Muscle of leg (tissue), 11 donors: ENCODE measurements around the gene ATR. TPM values are rescaled to one million over a fixed set of nuclear protein-coding genes. Genes with fewer than 3 reads are reported as not detected.
"Not testable (repeated sequence)": the region's sequence is repeated elsewhere in the genome, so short reads cannot be mapped to it uniquely, and the experiment has no call there.

Source experiments
- DNase-seq: peaks from one replicate; pipeline ENCODE4 v3.0.0; 2013
- H3K27ac ChIP-seq: one replicate; pipeline ENCODE4 v1.5.1; 2013; ENCODE audit warnings: mild to moderate bottlenecking, low read length, control low read depth
- H3K27me3 ChIP-seq: one replicate; pipeline ENCODE4 v1.6.1; 2013; ENCODE audit warnings: low read length; ENCODE audit not compliant: control insufficient read depth, insufficient read depth
- H3K36me3 ChIP-seq: one replicate; pipeline ENCODE4 v1.6.1; 2013; ENCODE audit warnings: low read length; ENCODE audit not compliant: control insufficient read depth, insufficient read depth
- H3K4me1 ChIP-seq: one replicate; pipeline ENCODE4 v1.6.1; 2013; ENCODE audit warnings: low read length; ENCODE audit not compliant: control insufficient read depth, insufficient read depth
- H3K4me3 ChIP-seq: one replicate; pipeline ENCODE4 v1.5.1; 2013; ENCODE audit warnings: low read length, control low read depth
- H3K9me3 ChIP-seq: replicated peaks from 2 replicates; pipeline ENCODE4 v1.6.1; 2013; ENCODE audit warnings: low read depth, low read length; ENCODE audit not compliant: control insufficient read depth
- WGBS: methylation state at CpG from one replicate; pipeline ENCODE4 v1.1.5; 2013; ENCODE audit warnings: missing lambda C conversion rate; ENCODE audit not compliant: insufficient coverage; 5-methylcytosine and 5-hydroxymethylcytosine counted together
- polyA plus RNA-seq, 8 donors: library from polyadenylated mRNA; unstranded; fragments of 120-200 nt; gene quantifications; one replicate each; pipeline versions ENCODE4 v1.2.1 to v1.2.3, GENCODE V29; 2013; ENCODE audit warnings: inconsistent platforms in 1 of 8, low replicate concordance in 1 of 8; ENCODE audit not compliant: insufficient read length in 8 of 8, insufficient read depth in 1 of 8
- total RNA-seq: library from RNA; stranded (reverse); fragments of 120-200 nt; gene quantifications from one replicate; pipeline ENCODE4 v1.2.4, GENCODE V29; 2013

The ATR gene
- total and polyA plus RNA-seq, 9 donors: 9.8 to 16.2 (median 11.4) TPM

DNA sequence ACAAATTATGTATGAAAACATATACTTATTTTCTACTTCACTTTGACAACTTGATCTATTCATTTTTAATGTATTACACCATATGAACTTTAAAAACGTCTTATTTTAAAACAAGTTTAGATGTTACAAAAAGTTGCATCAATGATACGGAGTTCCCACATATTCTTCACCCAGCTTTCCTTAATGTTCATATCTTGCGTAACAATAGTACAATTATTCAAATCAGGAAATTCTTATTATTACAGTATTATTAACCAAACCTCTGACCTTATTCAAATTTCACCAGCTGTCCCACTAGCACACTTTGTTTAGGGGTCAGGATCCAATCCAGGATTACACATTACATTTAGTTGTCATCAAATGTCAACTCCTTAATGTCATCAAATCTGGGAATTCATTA, 117.8 kb downstream of the ATR start:
- WGBS: no CpG with 5 or more reads among the region's 3 CpGs
- Histone ChIP-seq H3K9me3 (no peaks in the 10 kb centered on the region), H3K27me3 (no peaks in the 10 kb centered on the region), H3K36me3 (peaks cover 4% of the 10 kb centered on the region), H3K4me3 (no peak overlapping the region), H3K4me1 (no peaks in the 10 kb centered on the region), H3K27ac (no peak overlapping the region)
- no peak for DNase-seq

DNA sequence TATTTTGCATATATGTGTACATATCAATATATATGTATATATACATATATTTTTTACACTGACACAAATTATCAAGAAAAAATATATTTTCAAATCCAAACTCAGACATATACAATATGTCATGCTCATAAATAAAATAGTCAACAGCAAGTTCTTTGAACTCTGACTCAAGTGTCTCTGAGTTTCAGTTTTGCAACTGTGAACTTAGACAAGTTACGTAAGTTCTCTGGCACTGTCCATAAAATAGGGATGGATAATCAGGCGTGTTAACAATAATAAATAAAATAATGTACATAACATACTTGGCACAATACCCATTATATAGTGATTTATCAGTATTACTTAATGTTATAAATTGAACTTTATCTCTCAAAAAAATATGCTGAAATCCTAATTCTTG, 118.6 kb downstream of the ATR start:
- Histone ChIP-seq H3K4me3 (no peak overlapping the region), H3K27ac (no peak overlapping the region), H3K27me3 (no peaks in the 10 kb centered on the region), H3K9me3 (no peaks in the 10 kb centered on the region), H3K4me1 (no peaks in the 10 kb centered on the region), H3K36me3 (peaks cover 4% of the 10 kb centered on the region)
- DNase-seq: no peak
- no CpG with 5 or more reads among the region's 2 CpGs for WGBS

DNA sequence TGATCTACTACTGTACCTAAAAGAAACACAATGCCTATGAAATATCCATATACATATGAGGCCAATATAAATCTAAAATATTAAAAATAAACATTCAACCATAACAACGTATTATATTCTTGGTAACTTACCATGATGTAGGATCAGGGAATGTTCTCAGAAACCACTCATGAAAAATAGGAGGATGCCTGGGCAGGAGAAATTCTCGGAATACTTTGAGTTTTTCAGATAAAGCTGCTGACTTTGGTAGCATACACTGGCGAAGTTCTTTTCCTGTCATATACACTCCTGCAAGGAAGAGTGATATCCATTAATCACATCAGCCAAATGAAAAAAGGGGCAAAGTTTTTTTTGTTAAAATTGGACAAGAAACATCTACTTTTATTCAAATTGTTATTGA, 119.4 kb downstream of the ATR start:
- WGBS: no CpG with 5 or more reads among the region's 3 CpGs
- no peaks in the 10 kb centered on the region for H3K4me1 ChIP-seq
- no peak overlapping the region for H3K27ac ChIP-seq
- H3K4me3 ChIP-seq: no peak overlapping the region
- H3K9me3 ChIP-seq: no peaks in the 10 kb centered on the region
- no peak for DNase-seq
- peaks cover 4% of the 10 kb centered on the region for H3K36me3 ChIP-seq
- H3K27me3 ChIP-seq: no peaks in the 10 kb centered on the region

- H3K4me3 ChIP-seq: no peak overlapping the region
- no peaks in the 10 kb centered on the region for H3K4me1 ChIP-seq
- H3K27ac ChIP-seq: no peak overlapping the region
- no peak for DNase-seq
- H3K36me3 ChIP-seq: peaks cover 9% of the 10 kb centered on the region
- H3K9me3 ChIP-seq: no peaks in the 10 kb centered on the region
- no peaks in the 10 kb centered on the region for H3K27me3 ChIP-seq
- WGBS: 93% methylated on average over 4 of the region's 5 CpGs
Measured at GRCh38 chr3:142450881-142451280, 127.7 kb downstream of the ATR start.

- no peak overlapping the region for H3K27ac ChIP-seq
- no peaks in the 10 kb centered on the region for H3K9me3 ChIP-seq
- H3K36me3 ChIP-seq: peaks cover 9% of the 10 kb centered on the region
- whole genome bisulfite sequencing: 90% methylated on average over 3 of the region's 3 CpGs
- no peak overlapping the region for H3K4me3 ChIP-seq
- DNase-seq: no peak
- H3K4me1 ChIP-seq: no peaks in the 10 kb centered on the region
- H3K27me3 ChIP-seq: no peaks in the 10 kb centered on the region
Measured at GRCh38 chr3:142450189-142450588, 128.3 kb downstream of the ATR start.

DNA sequence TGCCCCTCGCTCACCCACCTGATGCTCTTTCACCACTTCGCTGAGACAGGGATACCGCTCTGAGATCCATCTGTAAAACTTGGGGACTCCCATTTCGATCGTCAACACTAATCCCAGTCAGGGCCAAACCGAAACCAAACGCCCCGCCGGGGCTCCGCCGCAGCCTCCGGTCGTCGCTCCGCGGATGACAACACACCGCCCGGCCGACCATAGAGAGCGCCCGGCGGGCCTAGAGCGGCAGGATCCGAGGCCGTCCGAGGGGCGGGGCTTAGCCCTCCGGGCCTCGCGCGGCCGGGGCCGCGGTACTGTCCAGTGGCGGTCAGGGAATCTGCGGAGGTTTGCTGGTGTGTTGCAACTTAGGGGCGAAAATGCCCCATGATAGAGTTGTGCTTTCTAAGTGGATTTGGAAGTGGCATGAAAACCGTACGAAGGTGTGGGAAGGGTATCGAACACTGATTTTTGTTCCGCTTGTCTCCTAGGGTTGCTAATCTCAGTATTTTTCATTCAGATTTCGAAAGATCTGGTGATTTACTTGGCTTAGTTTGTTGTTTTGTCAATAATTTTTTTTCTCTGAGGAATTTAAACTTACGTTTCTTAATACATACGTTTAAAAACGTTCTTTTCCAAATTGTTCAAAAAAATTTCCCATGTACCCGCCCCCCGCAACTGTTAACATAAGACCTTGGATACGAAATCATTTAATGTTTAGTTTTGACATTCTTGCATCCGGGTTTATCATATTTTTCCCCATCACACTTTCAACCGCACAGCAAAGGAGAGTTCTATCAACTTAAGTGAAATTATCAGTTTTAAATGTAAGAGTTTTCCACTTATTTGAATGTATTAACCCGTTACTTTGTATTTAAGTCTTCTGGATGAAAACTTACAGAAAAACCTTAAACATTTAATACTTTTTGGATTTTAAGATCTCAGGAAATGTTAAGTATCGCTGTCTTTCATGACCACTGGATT, 130.4 kb downstream of the ATR start, which contains the start of gene XRN1:
Gene XRN1 (minus strand): TSS at position 186 of the 972 bp plus-strand sequence. CDS start 93 bp downstream, at position 93.
- Histone ChIP-seq H3K4me3 (peak within 1 kb of the TSS; percentile 99), H3K27me3 (no peaks in the 10 kb centered on the region), H3K27ac (peak within 1 kb of the TSS; percentile 100), H3K9me3 (no peaks in the 10 kb centered on the region), H3K4me1 (no peaks in the 10 kb centered on the region), H3K36me3 (peaks cover 14% of the 10 kb centered on the region)
- DNase-seq: peak; percentile 98
- under 1% methylated on average over 39 of the region's 52 CpGs for WGBS

- Histone ChIP-seq H3K9me3 (no peaks in the 10 kb centered on the region), H3K36me3 (peaks cover 16% of the 10 kb centered on the region), H3K4me1 (no peaks in the 10 kb centered on the region), H3K27me3 (no peaks in the 10 kb centered on the region), H3K4me3 (peak overlapping the region; percentile 99), H3K27ac (peak overlapping the region; percentile 100)
- 0% methylated on average over 30 of the region's 35 CpGs for WGBS
- DNase-seq: peak; percentile 72
Measured at GRCh38 chr3:142447301-142447851, 131.2 kb downstream of the ATR start.

GRCh38 chr3:142445816-142446254, 132.7 kb downstream of the ATR start:
- Histone ChIP-seq H3K9me3 (no peaks in the 10 kb centered on the region), H3K4me3 (no peak overlapping the region), H3K27ac (peak overlapping the region; percentile 26), H3K27me3 (no peaks in the 10 kb centered on the region), H3K36me3 (peaks cover 10% of the 10 kb centered on the region), H3K4me1 (no peaks in the 10 kb centered on the region)
- no CpG with 5 or more reads among the region's 6 CpGs for WGBS
- DNase-seq: no peak

DNA sequence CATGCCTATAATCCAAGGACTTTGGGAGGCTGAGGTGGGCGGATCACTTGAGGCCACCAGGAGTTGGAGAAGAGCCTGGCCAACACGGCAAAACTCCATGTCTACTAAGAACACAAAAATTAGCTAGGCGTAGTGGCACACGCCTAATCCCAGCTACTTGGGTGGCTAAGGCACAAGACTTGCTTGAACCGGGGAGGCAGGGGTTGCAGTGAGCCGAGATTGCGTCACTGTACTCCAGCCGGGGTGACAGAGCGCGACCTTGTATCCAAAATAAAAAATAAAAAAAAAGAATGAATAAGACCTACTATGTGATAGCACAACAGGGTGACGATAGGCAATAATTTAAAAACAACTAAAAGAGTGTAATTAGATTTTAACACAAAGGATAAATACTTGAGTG, 134.2 kb downstream of the ATR start:
- H3K4me3 ChIP-seq: no peak overlapping the region
- no peaks in the 10 kb centered on the region for H3K27me3 ChIP-seq
- no peak for DNase-seq
- no peak overlapping the region for H3K27ac ChIP-seq
- peaks cover 7% of the 10 kb centered on the region for H3K36me3 ChIP-seq
- no peaks in the 10 kb centered on the region for H3K9me3 ChIP-seq
- no peaks in the 10 kb centered on the region for H3K4me1 ChIP-seq
- WGBS: 86% methylated on average over 1 of the region's 11 CpGs

GRCh38 chr3:142443060-142443459, 135.5 kb downstream of the ATR start:
- H3K9me3 ChIP-seq, H3K27ac ChIP-seq, DNase-seq, H3K27me3 ChIP-seq, H3K36me3 ChIP-seq, H3K4me1 ChIP-seq, H3K4me3 ChIP-seq: not testable (repeated sequence)
- 95% methylated on average over 5 of the region's 12 CpGs for WGBS
